Keratinocyte (primary cell): ENCODE data around the gene GLI3. TPM values are rescaled to one million over a fixed set of nuclear protein-coding genes. Genes with fewer than 3 reads are reported as not detected.

ENCODE experiments used
- DNase-seq: peaks from one replicate; pipeline ENCODE4 v3.0.0-alpha.2; 2011; ENCODE audit warnings: low read depth, missing footprints, low spot score
- FAIRE-seq: peaks from 2 replicates; lab custom pipeline; 2011; peaks lifted over from hg19 to GRCh38; lab: Jason Lieb, UNC
- H2AFZ ChIP-seq: 2 replicates; pipeline ENCODE4 v1.6.0; 2012; ENCODE audit warnings: low read length, control low read depth, inconsistent platforms; ENCODE audit not compliant: control insufficient read depth
- H3K27ac ChIP-seq: 2 replicates; pipeline ENCODE4 v1.5.1; 2011; ENCODE audit warnings: low read length; ENCODE audit not compliant: control insufficient read depth, insufficient read depth
- H3K27me3 ChIP-seq: 3 replicates; pipeline ENCODE4 v1.6.0; 2011; ENCODE audit warnings: low read length; ENCODE audit not compliant: control insufficient read depth, insufficient read depth; ENCODE audit errors: extremely low read depth
- H3K36me3 ChIP-seq, 2 experiments: 2 replicates in 1 of 2; 3 replicates in 1 of 2; pipeline ENCODE4 v1.5.1; 2011; ENCODE audit warnings: low read length in 2 of 2, mild to moderate bottlenecking in 1 of 2; ENCODE audit not compliant: control insufficient read depth in 2 of 2, insufficient read depth in 2 of 2; ENCODE audit errors: extremely low read depth in 1 of 2
- H3K4me1 ChIP-seq: 3 replicates; pipeline ENCODE4 v1.5.1; 2011; ENCODE audit warnings: low read length; ENCODE audit not compliant: control insufficient read depth, insufficient read depth; ENCODE audit errors: extremely low read depth
- H3K4me2 ChIP-seq: 3 replicates; pipeline ENCODE4 v1.6.0; 2011; ENCODE audit warnings: low read depth, low read length; ENCODE audit not compliant: control insufficient read depth, insufficient read depth; ENCODE audit errors: extremely low read depth
- H3K4me3 ChIP-seq, 3 experiments: fragments of 200-600 bp in 1 of 3; sonication (generic) in 1 of 3; 2 replicates in 2 of 3; 3 replicates in 1 of 3; pipeline ENCODE4 v1.5.1; 2011 to 2016; ENCODE audit warnings: low read length in 3 of 3, mild to moderate bottlenecking in 3 of 3, control low read depth in 2 of 3, inconsistent platforms in 1 of 3, low read depth in 1 of 3, mixed read lengths in 1 of 3, mixed run types in 1 of 3, moderate library complexity in 1 of 3; ENCODE audit not compliant: control insufficient read depth in 2 of 3, insufficient read depth in 2 of 3; ENCODE audit errors: extremely low read depth in 1 of 3
- H3K79me2 ChIP-seq: 2 replicates; pipeline ENCODE4 v1.6.0; 2012; ENCODE audit warnings: low read length; ENCODE audit not compliant: control insufficient read depth, insufficient read depth
- H3K9ac ChIP-seq: 3 replicates; pipeline ENCODE4 v1.6.0; 2011; ENCODE audit warnings: low read length; ENCODE audit not compliant: control insufficient read depth, insufficient read depth; ENCODE audit errors: extremely low read depth
- H3K9me1 ChIP-seq: 3 replicates; pipeline ENCODE4 v1.6.0; 2011; ENCODE audit warnings: low read length; ENCODE audit not compliant: control insufficient read depth, insufficient read depth; ENCODE audit errors: extremely low read depth
- H3K9me3 ChIP-seq: 2 replicates; pipeline ENCODE4 v1.5.1; 2012; ENCODE audit warnings: low read depth, low read length; ENCODE audit not compliant: control insufficient read depth
- H4K20me1 ChIP-seq: 3 replicates; pipeline ENCODE4 v1.6.0; 2011; ENCODE audit warnings: low read length; ENCODE audit not compliant: control insufficient read depth, insufficient read depth; ENCODE audit errors: extremely low read depth
- CTCF ChIP-seq, 3 experiments: IDR thresholded peaks in 1 of 3; conservative IDR thresholded peaks in 1 of 3; optimal IDR thresholded peaks in 1 of 3; 2 replicates in 2 of 3; 3 replicates in 1 of 3; pipeline versions ENCODE3 to v1.5.1; 2011; ENCODE audit warnings: low read length in 3 of 3, mild to moderate bottlenecking in 3 of 3, moderate library complexity in 2 of 3, control low read depth in 1 of 3, inconsistent platforms in 1 of 3; ENCODE audit not compliant: insufficient read depth in 2 of 3; ENCODE audit errors: extremely low read depth in 1 of 3
- EZH2 ChIP-seq: IDR thresholded peaks from one replicate; pipeline ENCODE4 v1.6.1; 2012; ENCODE audit warnings: inconsistent platforms, mild to moderate bottlenecking, low read length, moderate library complexity
- dilution Hi-C: fragments of 300-500 bp; cut with MboI; formaldehyde crosslinking; loops from one replicate; pipeline ENCODE4 v1.7.0; 2020; ENCODE audit warnings: low sequenced_read_pairs; ENCODE audit not compliant: extremely low pct_ligation_motif_present
- polyA plus RNA-seq, 5 experiments: library from polyadenylated mRNA; depleted of rRNA in 3 of 5; stranded (reverse) in 3 of 5; stranded (forward) in 1 of 5; unstranded in 1 of 5; fragments of >200 nt; gene quantifications; 1 replicate in 1 of 5; 2 replicates in 3 of 5; 3 replicates in 1 of 5; pipeline versions ENCODE4 v1.2.1 to v1.2.3, GENCODE V29; 2011 to 2012; ENCODE audit warnings: missing spikeins in 2 of 5, low read depth in 1 of 5, low replicate concordance in 1 of 5

GLI3 gene
- polyA plus RNA-seq, 1 donor (not counting 4 experiments of a cell fraction or from before 2014, with no cell fraction given) = 3.6 TPM

GRCh38 chr7:42076870-42077269 is 160.1 kb downstream of the GLI3 start:
- Histone ChIP-seq H3K27ac (no peak overlapping the region), H3K27me3 (no peaks in the 10 kb centered on the region), H3K4me1 (peaks cover 15% of the 10 kb centered on the region), H3K4me3 (no peak overlapping the region), H3K9ac (no peak overlapping the region), H3K36me3 (peaks cover 0 to 2% of the 10 kb centered on the region in 2 experiments), H3K9me3 (no peaks in the 10 kb centered on the region), H2AFZ (no peak overlapping the region), H3K79me2 (no peaks in the 10 kb centered on the region), H3K9me1 (no peaks in the 10 kb centered on the region), H3K4me2 (no peak overlapping the region), H4K20me1 (no peaks in the 10 kb centered on the region)
- dilution Hi-C loops = no loop called here
- no peak for DNase-seq
- TF ChIP-seq EZH2 = no peak
- no peak for TF ChIP-seq CTCF (optimal IDR thresholded peaks at IDR 0.05 in 1 of 3, IDR thresholded peaks at IDR 0.05 in 1 of 3, conservative IDR thresholded peaks at IDR 0.05 in 1 of 3; ENCODE audit: extremely low read depth in 1 of 3, insufficient read depth in 2 of 3, low read length in 3 of 3)
- no peak for FAIRE-seq

- dilution Hi-C loops = no loop called here
- Histone ChIP-seq H2AFZ (no peak overlapping the region), H4K20me1 (no peaks in the 10 kb centered on the region), H3K36me3 (peaks cover 0 to 2% of the 10 kb centered on the region in 2 experiments), H3K79me2 (no peaks in the 10 kb centered on the region), H3K9ac (no peak overlapping the region), H3K27ac (no peak overlapping the region), H3K9me3 (no peaks in the 10 kb centered on the region), H3K4me1 (peaks cover 28% of the 10 kb centered on the region), H3K27me3 (no peaks in the 10 kb centered on the region), H3K4me3 (no peak overlapping the region), H3K9me1 (no peaks in the 10 kb centered on the region), H3K4me2 (no peak overlapping the region)
- FAIRE-seq = no peak
- DNase-seq = no peak
- TF ChIP-seq EZH2 (no peak), CTCF (optimal IDR thresholded peaks at IDR 0.05 in 1 of 3, IDR thresholded peaks at IDR 0.05 in 1 of 3, conservative IDR thresholded peaks at IDR 0.05 in 1 of 3; ENCODE audit: extremely low read depth in 1 of 3, insufficient read depth in 2 of 3, low read length in 3 of 3) (no peak)
Observed at GRCh38 chr7:42075418-42075817, 161.6 kb downstream of the GLI3 start.
